SIG-M5 treated with dmso at 0.1 percent for 504 hours (cell line): Measurements from ENCODE around the gene DNMBP.
"Not testable (repeated sequence)": the region's sequence is repeated elsewhere in the genome, so short reads cannot be mapped to it uniquely, and the experiment has no call there.

ENCODE experiments used
- DNase-seq: peaks from one replicate; lab custom pipeline; 2025; ENCODE audit not compliant: unreplicated experiment; lab: John Stamatoyannopoulos, UW

Gene DNMBP

GRCh38 chr10:99958806-99959205 lies 50.9 kb downstream of the DNMBP start:
- DNase-seq = no peak

GRCh38 chr10:99958302-99958701 lies 51.4 kb downstream of the DNMBP start:
- no peak for DNase-seq

- not testable (repeated sequence) for DNase-seq
These were observed 56.2 kb downstream of the DNMBP start for GRCh38 chr10:99953510-99953909.

GRCh38 chr10:99952799-99953198 lies 56.9 kb downstream of the DNMBP start:
- DNase-seq = no peak

GRCh38 chr10:99946051-99946450 lies 63.7 kb downstream of the DNMBP start:
- not testable (repeated sequence) for DNase-seq

- no peak for DNase-seq
These were observed 64.5 kb downstream of the DNMBP start for GRCh38 chr10:99945263-99945662.

- DNase-seq = no peak
These were observed 64.9 kb downstream of the DNMBP start for GRCh38 chr10:99944860-99945259.

- DNase-seq = no peak
These were observed 65.8 kb downstream of the DNMBP start for GRCh38 chr10:99943908-99944307.

- no peak for DNase-seq
These were observed 67.6 kb downstream of the DNMBP start for GRCh38 chr10:99941942-99942820.

GRCh38 chr10:99938563-99938962 lies 71.2 kb downstream of the DNMBP start:
- no peak for DNase-seq

GRCh38 chr10:99937630-99938029 lies 72.1 kb downstream of the DNMBP start:
- no peak for DNase-seq

- not testable (repeated sequence) for DNase-seq
These were observed 77.4 kb downstream of the DNMBP start for GRCh38 chr10:99932203-99932957.

GRCh38 chr10:99930731-99931550 lies 78.8 kb downstream of the DNMBP start:
- no peak for DNase-seq

GRCh38 chr10:99929360-99929759 lies 80.4 kb downstream of the DNMBP start:
- no peak for DNase-seq

- DNase-seq = no peak
These were observed 81.9 kb downstream of the DNMBP start for GRCh38 chr10:99927721-99928280.

GRCh38 chr10:99926925-99927720 lies 82.6 kb downstream of the DNMBP start:
- no peak for DNase-seq

- no peak for DNase-seq
These were observed 85.1 kb downstream of the DNMBP start for GRCh38 chr10:99924451-99925255.

GRCh38 chr10:99921948-99922347 lies 87.8 kb downstream of the DNMBP start:
- DNase-seq = no peak

GRCh38 chr10:99920901-99921300 lies 88.8 kb downstream of the DNMBP start:
- no peak for DNase-seq
